ENCODE data around the gene LBH. TPM values are rescaled to one million over a fixed set of nuclear protein-coding genes. Genes with fewer than 3 reads are reported as not detected.

The LBH gene
- total RNA-seq, 1 experiment from 2014 or later: 5.8 TPM

DNA sequence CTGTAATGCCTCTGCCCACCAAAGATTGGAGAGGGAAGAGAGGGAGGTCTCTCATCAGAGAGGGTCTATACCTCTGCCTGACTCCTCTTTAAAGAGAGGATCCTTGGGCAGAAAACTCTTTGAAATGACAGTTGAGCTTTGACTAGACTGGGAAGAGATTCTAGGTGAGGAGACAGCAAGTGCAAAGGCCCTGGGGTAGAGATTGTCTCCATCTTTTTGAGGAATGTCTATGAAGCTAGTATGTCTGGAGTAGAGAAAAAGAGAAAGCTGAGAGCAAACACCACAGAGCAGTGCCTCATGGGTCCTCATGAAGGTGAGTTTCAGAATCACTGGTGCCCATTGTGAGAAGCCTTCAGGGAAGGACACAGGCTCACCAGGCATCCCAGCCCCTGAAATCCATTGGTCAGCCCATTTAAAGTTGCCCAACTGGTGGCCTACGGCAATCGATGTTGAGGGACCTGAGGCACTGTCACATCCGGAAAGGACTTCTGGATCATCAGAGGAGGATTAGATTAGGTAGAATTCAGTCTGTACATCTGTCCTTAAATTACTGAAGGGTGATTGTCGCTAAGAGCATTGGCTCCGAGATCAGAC is 31.5 kb downstream of the LBH start:
- no peaks in the 10 kb centered on the region for H3K36me3 ChIP-seq (ENCODE audit: low read depth, low read length)
- ATAC-seq: no peak
- no peaks in the 10 kb centered on the region for H3F3A ChIP-seq (ENCODE audit: low read length, unreplicated experiment)
- TF ChIP-seq EZH2phosphoT487 (IDR thresholded peaks at IDR 0.05; ENCODE audit: borderline replicate concordance, low read length): no peak
- no peak for TF ChIP-seq EZH2 (IDR thresholded peaks at IDR 0.05; ENCODE audit: low read length, unreplicated experiment)
- TF ChIP-seq, protein P1, sequence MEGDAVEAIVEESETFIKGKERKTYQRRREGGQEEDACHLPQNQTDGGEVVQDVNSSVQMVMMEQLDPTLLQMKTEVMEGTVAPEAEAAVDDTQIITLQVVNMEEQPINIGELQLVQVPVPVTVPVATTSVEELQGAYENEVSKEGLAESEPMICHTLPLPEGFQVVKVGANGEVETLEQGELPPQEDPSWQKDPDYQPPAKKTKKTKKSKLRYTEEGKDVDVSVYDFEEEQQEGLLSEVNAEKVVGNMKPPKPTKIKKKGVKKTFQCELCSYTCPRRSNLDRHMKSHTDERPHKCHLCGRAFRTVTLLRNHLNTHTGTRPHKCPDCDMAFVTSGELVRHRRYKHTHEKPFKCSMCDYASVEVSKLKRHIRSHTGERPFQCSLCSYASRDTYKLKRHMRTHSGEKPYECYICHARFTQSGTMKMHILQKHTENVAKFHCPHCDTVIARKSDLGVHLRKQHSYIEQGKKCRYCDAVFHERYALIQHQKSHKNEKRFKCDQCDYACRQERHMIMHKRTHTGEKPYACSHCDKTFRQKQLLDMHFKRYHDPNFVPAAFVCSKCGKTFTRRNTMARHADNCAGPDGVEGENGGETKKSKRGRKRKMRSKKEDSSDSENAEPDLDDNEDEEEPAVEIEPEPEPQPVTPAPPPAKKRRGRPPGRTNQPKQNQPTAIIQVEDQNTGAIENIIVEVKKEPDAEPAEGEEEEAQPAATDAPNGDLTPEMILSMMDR (conservative IDR thresholded peaks at IDR 0.05; ENCODE audit: low read depth, low read length): no peak
- H3K4me1 ChIP-seq (ENCODE audit: insufficient read depth, low read length): no peaks in the 10 kb centered on the region
- no peaks in the 10 kb centered on the region for H4K20me1 ChIP-seq (ENCODE audit: low read length)
- no peaks in the 10 kb centered on the region for H3K9me2 ChIP-seq (replicated peaks; ENCODE audit: low read length)
- no peak overlapping the region for H3K4me3 ChIP-seq (ENCODE audit: low read length)
- H3K9ac ChIP-seq (ENCODE audit: low read length): no peak overlapping the region
- ChIA-PET CTCF (no interaction called here), POLR2A (ENCODE audit: unreplicated experiment) (no interaction called here)
- peaks cover 13% of the 10 kb centered on the region; the same call in 1 of the 2 replicates for H3K27me3 ChIP-seq (ENCODE audit: low read length)
- H3K9me3 ChIP-seq (ENCODE audit: low read length): no peaks in the 10 kb centered on the region
- BruUV-seq (replicated peaks): no TSS peak
- no peaks in the 10 kb centered on the region for H3K79me2 ChIP-seq (ENCODE audit: low read length)
- DNase-seq: no peak
- H3K27ac ChIP-seq (ENCODE audit: low read length): no peak overlapping the region
- H3K4me2 ChIP-seq (ENCODE audit: low read length): no peak overlapping the region
- intact Hi-C loops (cut with micrococcal nuclease): no loop called here
- no peak overlapping the region for H2AFZ ChIP-seq (ENCODE audit: low read length)

GRCh38 chr2:30264274-30264673 is 32.9 kb downstream of the LBH start:
- Histone ChIP-seq H3K27me3 (ENCODE audit: low read length) (peaks cover 13% of the 10 kb centered on the region; the same call in 1 of the 2 replicates), H4K20me1 (ENCODE audit: low read length) (no peaks in the 10 kb centered on the region), H3K27ac (ENCODE audit: low read length) (no peak overlapping the region), H3F3A (ENCODE audit: low read length, unreplicated experiment) (no peaks in the 10 kb centered on the region), H3K4me2 (ENCODE audit: low read length) (no peak overlapping the region), H3K9ac (ENCODE audit: low read length) (no peak overlapping the region), H2AFZ (ENCODE audit: low read length) (no peak overlapping the region), H3K4me3 (ENCODE audit: low read length) (no peak overlapping the region), H3K4me1 (ENCODE audit: insufficient read depth, low read length) (no peaks in the 10 kb centered on the region), H3K36me3 (ENCODE audit: low read depth, low read length) (no peaks in the 10 kb centered on the region), H3K79me2 (ENCODE audit: low read length) (no peaks in the 10 kb centered on the region), H3K9me3 (ENCODE audit: low read length) (no peaks in the 10 kb centered on the region), H3K9me2 (replicated peaks; ENCODE audit: low read length) (no peaks in the 10 kb centered on the region)
- no TSS peak for BruUV-seq (replicated peaks)
- DNase-seq (no peak), ATAC-seq (no peak)
- POLR2A ChIA-PET (ENCODE audit: unreplicated experiment): no interaction called here
- intact Hi-C loops (cut with micrococcal nuclease): no loop called here
- TF ChIP-seq EZH2phosphoT487 (IDR thresholded peaks at IDR 0.05; ENCODE audit: borderline replicate concordance, low read length): no peak
- TF ChIP-seq EZH2 (IDR thresholded peaks at IDR 0.05; ENCODE audit: low read length, unreplicated experiment): no peak
- TF ChIP-seq, protein P1 (conservative IDR thresholded peaks at IDR 0.05; ENCODE audit: low read depth, low read length): no peak
- CTCF ChIA-PET: no interaction called here
